PC-3 (cell line): ENCODE data around the gene SF3A1.

Experiments used
- CTCF ChIP-seq: fragments of 300-600 bp; sonication (generic); conservative IDR thresholded peaks from 2 replicates; pipeline ENCODE4 v1.5.1; 2017; ENCODE audit warnings: antibody characterized with exemption, low read depth, mild to moderate bottlenecking, low read length
- EZH2 ChIP-seq: fragments of 300-600 bp; sonication (generic); IDR thresholded peaks from one replicate; pipeline ENCODE4 v1.6.1; 2017; ENCODE audit warnings: antibody characterized with exemption, mild to moderate bottlenecking, low read length; ENCODE audit not compliant: unreplicated experiment

- TF ChIP-seq CTCF, result no peak
- TF ChIP-seq EZH2, result no peak
Measured at GRCh38 chr22:30402028-30402765, 45.5 kb upstream of the SF3A1 start.
